Thyroid gland (tissue), 4 donors: ENCODE measurements around the gene TYMP.

ENCODE experiments used
- CTCF ChIP-seq, 6 experiments: fragments of 200-600 bp in 3 of 6; fragments of 450-650 bp in 3 of 6; sonication (generic) in 3 of 6; IDR thresholded peaks; one replicate each; pipeline ENCODE4 v1.5.1; 2016 to 2019; ENCODE audit warnings: antibody characterized with exemption in 6 of 6, mild to moderate bottlenecking in 2 of 6, inconsistent platforms in 1 of 6, moderate library complexity in 1 of 6
- POLR2A ChIP-seq, 2 donors: fragments of 450-650 bp; IDR thresholded peaks; one replicate each; pipeline ENCODE4 v1.6.1; 2017; ENCODE audit warnings: antibody characterized with exemption in 2 of 2, mild to moderate bottlenecking in 2 of 2, moderate library complexity in 1 of 2

GRCh38 chr22:50508897-50509296 is 20.9 kb downstream of the TYMP start:
- TF ChIP-seq CTCF (IDR thresholded peaks at IDR 0.05) (no peak), POLR2A (IDR thresholded peaks at IDR 0.05) (no peak)
